Adipocyte (in vitro differentiated cells): ENCODE data around the gene VSIG10L2.

ENCODE experiments used
- DNase-seq: peaks from one replicate; pipeline ENCODE4 v3.0.0-alpha.2; 2015; ENCODE audit warnings: low read depth
- H3K27me3 ChIP-seq: replicated peaks from 2 replicates; pipeline ENCODE4 v1.7.0; 2013; ENCODE audit warnings: mild to moderate bottlenecking, low read length, moderate library complexity; ENCODE audit not compliant: control insufficient read depth, insufficient read depth
- H3K36me3 ChIP-seq: 2 replicates; pipeline ENCODE4 v1.7.0; 2013; ENCODE audit warnings: low read length, mild to moderate bottlenecking, moderate library complexity; ENCODE audit not compliant: control insufficient read depth, insufficient read depth, severe bottlenecking
- H3K4me1 ChIP-seq: 2 replicates; pipeline ENCODE4 v1.7.0; 2013; ENCODE audit warnings: mild to moderate bottlenecking, low read length, moderate library complexity; ENCODE audit not compliant: control insufficient read depth, insufficient read depth
- H3K4me3 ChIP-seq: 2 replicates; pipeline ENCODE4 v1.7.0; 2013; ENCODE audit warnings: mild to moderate bottlenecking, low read length, moderate library complexity
- H3K9ac ChIP-seq: 2 replicates; pipeline ENCODE4 v1.7.0; 2013; ENCODE audit warnings: mild to moderate bottlenecking, low read length, moderate library complexity
- H3K9me3 ChIP-seq: 2 replicates; pipeline ENCODE4 v1.7.0; 2013; ENCODE audit warnings: mild to moderate bottlenecking, low read length, moderate library complexity; ENCODE audit not compliant: control insufficient read depth

The VSIG10L2 gene

DNA sequence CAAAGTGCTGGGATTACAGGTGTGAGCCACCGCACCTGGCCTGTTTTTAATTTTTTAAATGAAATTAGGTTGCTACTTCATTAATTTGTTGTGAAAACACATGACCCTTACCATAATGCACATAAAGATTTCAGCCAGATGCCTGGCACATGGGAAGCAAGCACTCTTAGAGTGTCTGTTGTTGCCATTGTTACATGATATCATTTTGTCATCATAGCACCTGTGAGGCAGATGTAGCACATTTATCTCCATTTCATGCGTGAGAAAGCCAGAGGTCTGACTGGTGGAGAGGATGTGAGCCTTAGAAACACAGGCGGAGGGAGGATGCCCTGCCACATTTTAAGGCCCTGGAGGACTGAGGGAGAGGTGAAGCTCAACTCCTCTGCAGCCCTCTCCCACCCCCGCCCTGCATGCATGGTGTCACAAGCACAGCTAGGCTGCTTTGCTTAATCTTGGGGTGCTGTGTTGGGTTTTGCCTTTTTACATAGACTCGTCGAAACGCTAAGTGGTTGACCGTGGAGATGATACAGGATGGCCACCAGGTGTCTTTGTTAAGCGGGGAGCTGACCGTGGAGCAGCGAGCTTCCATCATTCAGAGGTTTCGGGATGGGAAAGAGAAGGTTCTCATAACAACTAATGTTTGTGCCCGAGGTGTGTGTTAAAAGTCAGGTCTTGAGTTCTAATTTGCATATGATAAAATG, 27.6 kb upstream of the VSIG10L2 start:
- Histone ChIP-seq H3K27me3 (peaks cover 38% of the 10 kb centered on the region), H3K9me3 (no peaks in the 10 kb centered on the region), H3K4me3 (no peak overlapping the region), H3K9ac (no peak overlapping the region), H3K36me3 (no peaks in the 10 kb centered on the region), H3K4me1 (no peaks in the 10 kb centered on the region)
- DNase-seq: no peak

DNA sequence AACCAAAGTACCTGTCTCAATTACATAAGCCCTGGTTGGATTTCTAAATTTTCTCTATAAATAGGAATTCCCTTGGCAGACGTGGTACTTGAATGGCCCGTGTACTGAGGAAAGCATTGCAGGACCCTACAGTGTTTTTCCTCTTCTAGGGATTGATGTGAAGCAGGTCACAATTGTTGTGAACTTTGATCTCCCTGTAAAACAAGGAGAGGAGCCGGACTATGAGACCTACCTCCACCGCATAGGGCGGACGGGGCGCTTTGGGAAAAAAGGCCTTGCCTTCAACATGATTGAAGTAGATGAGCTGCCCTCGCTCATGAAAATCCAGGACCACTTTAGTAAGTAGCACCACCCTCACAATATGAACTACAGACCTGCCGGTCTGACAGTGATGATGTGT, 24.8 kb upstream of the VSIG10L2 start:
- Histone ChIP-seq H3K4me3 (no peak overlapping the region), H3K9me3 (no peaks in the 10 kb centered on the region), H3K4me1 (no peaks in the 10 kb centered on the region), H3K9ac (no peak overlapping the region), H3K27me3 (peaks cover 38% of the 10 kb centered on the region), H3K36me3 (no peaks in the 10 kb centered on the region)
- no peak for DNase-seq

GRCh38 chr11:125922156-125922555, 23.7 kb upstream of the VSIG10L2 start:
- DNase-seq: no peak
- no peaks in the 10 kb centered on the region for H3K9me3 ChIP-seq

GRCh38 chr11:125923012-125923579, 22.7 kb upstream of the VSIG10L2 start:
- Histone ChIP-seq H3K9ac (no peak overlapping the region), H3K4me1 (no peaks in the 10 kb centered on the region), H3K27me3 (peaks cover 25% of the 10 kb centered on the region), H3K4me3 (no peak overlapping the region), H3K36me3 (no peaks in the 10 kb centered on the region), H3K9me3 (no peaks in the 10 kb centered on the region)
- peak; percentile 93 for DNase-seq

More at GRCh38 chr11:125922156-125922555, 23.7 kb upstream of the VSIG10L2 start:
- Histone ChIP-seq H3K9ac (no peak overlapping the region), H3K4me1 (no peaks in the 10 kb centered on the region), H3K36me3 (no peaks in the 10 kb centered on the region), H3K4me3 (no peak overlapping the region), H3K27me3 (peaks cover 30% of the 10 kb centered on the region)

- no peak overlapping the region for H3K9ac ChIP-seq
- no peak for DNase-seq
- no peaks in the 10 kb centered on the region for H3K9me3 ChIP-seq
- peaks cover 19% of the 10 kb centered on the region for H3K27me3 ChIP-seq
- no peak overlapping the region for H3K4me3 ChIP-seq
- H3K36me3 ChIP-seq: no peaks in the 10 kb centered on the region
- no peaks in the 10 kb centered on the region for H3K4me1 ChIP-seq
These were observed 22.2 kb upstream of the VSIG10L2 start for GRCh38 chr11:125923633-125924032.

GRCh38 chr11:125924384-125925007, 21.3 kb upstream of the VSIG10L2 start:
- no peaks in the 10 kb centered on the region for H3K9me3 ChIP-seq

GRCh38 chr11:125925247-125925740, 20.6 kb upstream of the VSIG10L2 start:
- Histone ChIP-seq H3K9ac (no peak overlapping the region), H3K4me1 (no peaks in the 10 kb centered on the region), H3K36me3 (no peaks in the 10 kb centered on the region), H3K27me3 (peaks cover 6% of the 10 kb centered on the region), H3K4me3 (no peak overlapping the region), H3K9me3 (no peaks in the 10 kb centered on the region)
- DNase-seq: no peak

More at GRCh38 chr11:125924384-125925007, 21.3 kb upstream of the VSIG10L2 start:
- Histone ChIP-seq H3K36me3 (no peaks in the 10 kb centered on the region), H3K4me1 (no peaks in the 10 kb centered on the region), H3K9ac (no peak overlapping the region), H3K4me3 (no peak overlapping the region), H3K27me3 (peaks cover 11% of the 10 kb centered on the region)
- no peak for DNase-seq

GRCh38 chr11:125925804-125926203, 20.0 kb upstream of the VSIG10L2 start:
- no peaks in the 10 kb centered on the region for H3K36me3 ChIP-seq

DNA sequence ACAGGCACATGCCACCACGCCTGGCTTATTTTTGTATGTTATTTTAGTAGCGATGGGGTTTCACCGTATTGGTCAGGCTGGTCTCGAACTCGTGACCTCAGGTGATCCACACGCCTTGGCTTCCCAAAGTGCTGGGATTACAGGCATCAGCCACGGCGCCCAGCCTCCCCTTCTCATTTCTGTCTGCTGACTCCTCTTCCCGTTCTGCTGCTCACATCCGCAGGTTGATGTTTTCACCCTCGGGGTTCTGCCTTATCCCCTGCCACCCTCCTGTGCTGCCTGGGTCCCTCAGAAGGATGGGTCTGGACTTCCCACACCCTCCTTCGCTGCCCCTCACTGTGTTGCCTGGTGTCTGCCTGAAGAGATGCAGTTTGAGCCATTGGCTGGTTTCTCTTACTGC, 19.2 kb upstream of the VSIG10L2 start:
- DNase-seq: no peak
- Histone ChIP-seq H3K27me3 (no peaks in the 10 kb centered on the region), H3K36me3 (no peaks in the 10 kb centered on the region), H3K4me3 (no peak overlapping the region), H3K4me1 (no peaks in the 10 kb centered on the region), H3K9ac (no peak overlapping the region), H3K9me3 (no peaks in the 10 kb centered on the region)

More at GRCh38 chr11:125925804-125926203, 20.0 kb upstream of the VSIG10L2 start:
- H3K4me3 ChIP-seq: no peak overlapping the region
- peaks cover under 1% of the 10 kb centered on the region for H3K27me3 ChIP-seq
- H3K9ac ChIP-seq: no peak overlapping the region
- no peak for DNase-seq
- H3K9me3 ChIP-seq: no peaks in the 10 kb centered on the region
- H3K4me1 ChIP-seq: no peaks in the 10 kb centered on the region

DNA sequence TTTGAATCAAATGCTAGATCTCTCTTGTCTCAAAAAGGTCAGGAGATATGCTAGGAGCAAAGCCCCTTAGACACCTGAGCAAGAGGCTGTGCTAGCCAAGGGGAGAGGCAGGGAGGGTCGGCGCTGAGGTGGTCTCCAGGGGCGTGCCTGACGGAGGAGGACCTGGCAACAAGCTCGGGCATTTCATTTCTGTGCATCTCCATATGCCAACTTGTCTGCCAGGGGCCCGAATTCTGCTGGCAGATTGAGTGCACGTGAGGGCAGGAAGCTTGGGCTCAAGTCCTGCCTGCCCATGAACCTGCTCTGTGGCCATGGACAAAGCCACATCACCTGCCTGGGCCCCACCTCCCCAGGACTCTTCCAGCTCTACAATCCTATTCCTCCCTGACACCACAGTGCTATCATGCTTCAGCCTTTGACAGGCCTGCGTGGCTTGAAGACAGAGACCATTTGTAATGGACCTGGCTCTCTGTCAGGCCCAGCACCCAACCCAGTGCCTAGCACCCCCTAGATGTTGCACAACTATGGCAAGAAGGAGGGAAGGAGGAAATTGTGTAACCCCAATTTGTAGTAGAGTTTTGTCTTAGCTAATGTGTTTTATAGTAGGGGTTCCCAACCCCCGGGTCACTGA, 16.3 kb upstream of the VSIG10L2 start:
- DNase-seq: no peak
- Histone ChIP-seq H3K9ac (no peak overlapping the region), H3K9me3 (no peaks in the 10 kb centered on the region), H3K36me3 (no peaks in the 10 kb centered on the region), H3K27me3 (no peaks in the 10 kb centered on the region), H3K4me1 (no peaks in the 10 kb centered on the region), H3K4me3 (no peak overlapping the region)

DNA sequence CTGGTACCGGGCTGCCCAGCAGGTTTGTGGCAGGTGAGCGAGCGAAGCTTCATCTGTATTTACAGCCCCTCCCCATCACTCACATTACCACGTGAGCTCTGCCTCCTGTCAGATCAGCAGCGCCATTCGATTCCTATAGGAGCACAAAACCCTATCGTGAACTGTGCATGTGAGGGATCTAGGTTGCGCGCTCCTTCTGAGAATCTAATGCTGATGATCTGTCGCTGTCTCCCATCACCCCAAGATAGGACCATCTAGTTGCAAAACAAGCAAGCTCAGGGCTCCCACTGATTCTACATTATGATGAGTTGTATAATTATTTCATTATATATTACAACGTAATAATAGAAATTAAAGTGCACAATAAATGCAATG, 15.8 kb upstream of the VSIG10L2 start:
- H3K36me3 ChIP-seq: no peaks in the 10 kb centered on the region
- H3K27me3 ChIP-seq: no peaks in the 10 kb centered on the region
- no peaks in the 10 kb centered on the region for H3K9me3 ChIP-seq
- DNase-seq: no peak
- no peaks in the 10 kb centered on the region for H3K4me1 ChIP-seq
- no peak overlapping the region for H3K9ac ChIP-seq
- H3K4me3 ChIP-seq: no peak overlapping the region
